Epithelial cell of proximal tubule (primary cell): ENCODE data around the gene ZKSCAN5. TPM values are rescaled to one million over a fixed set of nuclear protein-coding genes. Genes with fewer than 3 reads are reported as not detected.
A peak's percentile ranks its signal among the peaks of the same experiment; 100 is the strongest.

Experiments
- DNase-seq: peaks from one replicate; pipeline ENCODE4 v3.0.0-alpha.2; 2011; ENCODE audit warnings: low read depth
- H3K4me3 ChIP-seq: 2 replicates; pipeline ENCODE4 v1.5.1; 2011; ENCODE audit warnings: low read depth, mild to moderate bottlenecking, low read length
- CTCF ChIP-seq: conservative IDR thresholded peaks from 2 replicates; pipeline ENCODE4 v1.5.1; 2012; ENCODE audit warnings: low read depth, mild to moderate bottlenecking, low read length
- total RNA-seq: library from RNA; depleted of rRNA; stranded (reverse); fragments of >200 nt; gene quantifications from 2 replicates; pipeline ENCODE4 v1.2.3, GENCODE V29; 2015

ZKSCAN5 gene
- total RNA-seq, 1 donor from 2014 or later, result 8.2 TPM

GRCh38 chr7:99460651-99461050 is 43.8 kb upstream of the ZKSCAN5 start:
- no peak for TF ChIP-seq CTCF
- no peak overlapping the region for H3K4me3 ChIP-seq
- DNase-seq, result no peak

GRCh38 chr7:99461221-99461620 is 43.2 kb upstream of the ZKSCAN5 start:
- H3K4me3 ChIP-seq, result no peak overlapping the region
- no peak for DNase-seq
- TF ChIP-seq CTCF, result peak; percentile 2

- H3K4me3 ChIP-seq, result peak overlapping the region; percentile 97
- no peak for TF ChIP-seq CTCF
- DNase-seq, result no peak
These were observed 39.1 kb upstream of the ZKSCAN5 start for GRCh38 chr7:99465421-99465768.

GRCh38 chr7:99468336-99468918 is 36.0 kb upstream of the ZKSCAN5 start:
- no peak for DNase-seq
- no peak overlapping the region for H3K4me3 ChIP-seq
- TF ChIP-seq CTCF, result no peak

GRCh38 chr7:99469381-99470065 is 34.9 kb upstream of the ZKSCAN5 start:
- no peak for TF ChIP-seq CTCF

GRCh38 chr7:99472561-99473314 is 31.7 kb upstream of the ZKSCAN5 start, which contains the start of gene ZNF789:
Gene ZNF789 (plus strand): TSS chr7:99472890. CDS start chr7:99476457, 3,567 bp downstream.
- TF ChIP-seq CTCF, result no peak
- H3K4me3 ChIP-seq, result peak within 1 kb of the TSS; percentile 99
- DNase-seq, result peak; percentile 54

More at GRCh38 chr7:99469381-99470065, 34.9 kb upstream of the ZKSCAN5 start:
- H3K4me3 ChIP-seq, result no peak overlapping the region
- DNase-seq, result no peak

GRCh38 chr7:99473315-99473596 is 31.2 kb upstream of the ZKSCAN5 start:
- peak; percentile 63 for DNase-seq
- peak overlapping the region; percentile 99 for H3K4me3 ChIP-seq
- TF ChIP-seq CTCF, result no peak
